ENCODE data around the gene MGLL. TPM values are rescaled to one million over a fixed set of nuclear protein-coding genes. Genes with fewer than 3 reads are reported as not detected.

Gene MGLL
- total and polyA plus RNA-seq, 4 donors = 67.0 to 182 (median 78.2) TPM

DNA sequence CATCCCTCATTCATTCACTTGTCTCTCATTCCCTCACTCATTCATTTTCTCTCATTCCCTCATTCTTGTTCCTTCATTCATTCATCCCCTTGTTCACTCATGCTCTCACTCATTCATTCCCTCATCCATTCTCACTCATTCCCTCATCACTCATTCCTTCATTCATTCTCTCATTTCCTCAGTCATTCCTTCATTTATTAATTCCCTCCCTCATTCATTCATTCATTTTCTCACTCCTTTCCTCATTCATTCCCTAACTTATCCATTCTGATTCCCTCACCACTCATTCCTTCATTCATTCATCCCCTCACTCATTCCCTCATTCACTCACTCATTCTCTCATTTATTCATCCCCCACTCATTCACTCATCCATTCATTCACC is 135.8 kb downstream of the MGLL start:
- TF ChIP-seq, protein P1, sequence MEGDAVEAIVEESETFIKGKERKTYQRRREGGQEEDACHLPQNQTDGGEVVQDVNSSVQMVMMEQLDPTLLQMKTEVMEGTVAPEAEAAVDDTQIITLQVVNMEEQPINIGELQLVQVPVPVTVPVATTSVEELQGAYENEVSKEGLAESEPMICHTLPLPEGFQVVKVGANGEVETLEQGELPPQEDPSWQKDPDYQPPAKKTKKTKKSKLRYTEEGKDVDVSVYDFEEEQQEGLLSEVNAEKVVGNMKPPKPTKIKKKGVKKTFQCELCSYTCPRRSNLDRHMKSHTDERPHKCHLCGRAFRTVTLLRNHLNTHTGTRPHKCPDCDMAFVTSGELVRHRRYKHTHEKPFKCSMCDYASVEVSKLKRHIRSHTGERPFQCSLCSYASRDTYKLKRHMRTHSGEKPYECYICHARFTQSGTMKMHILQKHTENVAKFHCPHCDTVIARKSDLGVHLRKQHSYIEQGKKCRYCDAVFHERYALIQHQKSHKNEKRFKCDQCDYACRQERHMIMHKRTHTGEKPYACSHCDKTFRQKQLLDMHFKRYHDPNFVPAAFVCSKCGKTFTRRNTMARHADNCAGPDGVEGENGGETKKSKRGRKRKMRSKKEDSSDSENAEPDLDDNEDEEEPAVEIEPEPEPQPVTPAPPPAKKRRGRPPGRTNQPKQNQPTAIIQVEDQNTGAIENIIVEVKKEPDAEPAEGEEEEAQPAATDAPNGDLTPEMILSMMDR (IDR thresholded peaks at IDR 0.05; ENCODE audit: control extremely low read depth, extremely low read depth) = no peak
- Histone ChIP-seq H3K27ac (ENCODE audit: low read depth in 1 of 2, low read length in 1 of 2) (no peak overlapping the region), H3K27me3 (ENCODE audit: control insufficient read depth in 3 of 3, insufficient read depth in 3 of 3, low read length in 2 of 3) (no peaks in the 10 kb centered on the region), H3K9ac (ENCODE audit: insufficient read depth in 1 of 2, low read length in 2 of 2) (no peak overlapping the region), H3K4me1 (ENCODE audit: control insufficient read depth in 5 of 5, insufficient read depth in 5 of 5, low read length in 5 of 5) (peaks cover 0 to 10% (median 4%) of the 10 kb centered on the region in 5 donors), H3K36me3 (ENCODE audit: control insufficient read depth in 4 of 4, insufficient read depth in 4 of 4, low read length in 4 of 4) (no peaks in the 10 kb centered on the region), H3K4me3 (no peak overlapping the region), H3K9me3 (ENCODE audit: control insufficient read depth in 4 of 4, insufficient read depth in 3 of 4, low read length in 3 of 4) (no peaks in the 10 kb centered on the region)
- DNase-seq (no peak), ATAC-seq (ENCODE audit: insufficient read depth, low FRiP score) (no peak)

GRCh38 chr3:127685708-127686511 is 136.4 kb downstream of the MGLL start:
- DNase-seq (no peak), ATAC-seq (ENCODE audit: insufficient read depth, low FRiP score) (no peak)
- Histone ChIP-seq H3K9ac (ENCODE audit: insufficient read depth in 1 of 2, low read length in 2 of 2) (no peak overlapping the region), H3K27me3 (ENCODE audit: control insufficient read depth in 3 of 3, insufficient read depth in 3 of 3, low read length in 2 of 3) (no peaks in the 10 kb centered on the region), H3K9me3 (ENCODE audit: control insufficient read depth in 4 of 4, insufficient read depth in 3 of 4, low read length in 3 of 4) (no peaks in the 10 kb centered on the region), H3K36me3 (ENCODE audit: control insufficient read depth in 4 of 4, insufficient read depth in 4 of 4, low read length in 4 of 4) (no peaks in the 10 kb centered on the region), H3K4me1 (ENCODE audit: control insufficient read depth in 5 of 5, insufficient read depth in 5 of 5, low read length in 5 of 5) (peaks cover 0 to 10% (median 4%) of the 10 kb centered on the region in 5 donors), H3K4me3 (no peak overlapping the region), H3K27ac (ENCODE audit: low read depth in 1 of 2, low read length in 1 of 2) (no peak overlapping the region)
- TF ChIP-seq, protein P1 (IDR thresholded peaks at IDR 0.05; ENCODE audit: control extremely low read depth, extremely low read depth) = no peak
- WGBS, 2 donors = 86 to 89% methylated on average over 4 of the region's 4 CpGs

- TF ChIP-seq, protein P1 (IDR thresholded peaks at IDR 0.05; ENCODE audit: control extremely low read depth, extremely low read depth) = no peak
- H3K4me1 ChIP-seq (ENCODE audit: control insufficient read depth in 5 of 5, insufficient read depth in 5 of 5, low read length in 5 of 5) = peaks cover 0 to 6% (median 0%) of the 10 kb centered on the region in 5 donors
- H3K27ac ChIP-seq (ENCODE audit: low read depth in 1 of 2, low read length in 1 of 2) = no peak overlapping the region
- H3K36me3 ChIP-seq (ENCODE audit: control insufficient read depth in 4 of 4, insufficient read depth in 4 of 4, low read length in 4 of 4) = peaks cover 0 to 3% (median 0%) of the 10 kb centered on the region in 4 donors
- ATAC-seq (ENCODE audit: insufficient read depth, low FRiP score) (no peak), DNase-seq (peak in 1 of 3 donors; percentile 10)
- no peaks in the 10 kb centered on the region for H3K9me3 ChIP-seq (ENCODE audit: control insufficient read depth in 4 of 4, insufficient read depth in 3 of 4, low read length in 3 of 4)
- H3K27me3 ChIP-seq (ENCODE audit: control insufficient read depth in 3 of 3, insufficient read depth in 3 of 3, low read length in 2 of 3) = no peaks in the 10 kb centered on the region
- H3K9ac ChIP-seq (ENCODE audit: insufficient read depth in 1 of 2, low read length in 2 of 2) = no peak overlapping the region
- 78 to 86% methylated on average over 22 of the region's 22 CpGs for WGBS, 2 donors
- no peak overlapping the region for H3K4me3 ChIP-seq
Measured at GRCh38 chr3:127684871-127685707, 137.2 kb downstream of the MGLL start.

Data from lung (tissue), 12 donors.